ENCODE data around the gene VWDE.

VWDE gene

GRCh38 chr7:12391922-12392615 lies 11.6 kb downstream of the VWDE start:
- Histone ChIP-seq H3K4me1 (ENCODE audit: insufficient read depth, poor library complexity, severe bottlenecking) (peaks cover 2% of the 10 kb centered on the region), H3K27ac (ENCODE audit: poor library complexity, severe bottlenecking) (no peak overlapping the region), H3K27me3 (ENCODE audit: insufficient read depth, poor library complexity, severe bottlenecking) (no peaks in the 10 kb centered on the region), H3K4me3 (ENCODE audit: severe bottlenecking) (no peak overlapping the region), H3K9me3 (ENCODE audit: severe bottlenecking) (no peaks in the 10 kb centered on the region), H3K36me3 (ENCODE audit: low read depth) (no peaks in the 10 kb centered on the region)
- TF ChIP-seq CTCF (IDR thresholded peaks at IDR 0.05; ENCODE audit: poor library complexity, severe bottlenecking) = no peak
- DNase-seq (ENCODE audit: low spot score) (no peak), ATAC-seq (ENCODE audit: low read depth) (no peak)

GRCh38 chr7:12389089-12389700 lies 14.5 kb downstream of the VWDE start:
- no peaks in the 10 kb centered on the region for H3K9me3 ChIP-seq (ENCODE audit: severe bottlenecking)
- H3K27me3 ChIP-seq (ENCODE audit: insufficient read depth, poor library complexity, severe bottlenecking) = no peaks in the 10 kb centered on the region
- DNase-seq (ENCODE audit: low spot score) (no peak), ATAC-seq (ENCODE audit: low read depth) (peak; percentile 64; the same call in 1 of the 3 replicates)
- TF ChIP-seq CTCF (IDR thresholded peaks at IDR 0.05; ENCODE audit: poor library complexity, severe bottlenecking) = peak; percentile 90
- peaks cover 2% of the 10 kb centered on the region for H3K4me1 ChIP-seq (ENCODE audit: insufficient read depth, poor library complexity, severe bottlenecking)
- no peak overlapping the region for H3K4me3 ChIP-seq (ENCODE audit: severe bottlenecking)
- peaks cover 3% of the 10 kb centered on the region; the same call in 1 of the 2 replicates for H3K36me3 ChIP-seq (ENCODE audit: low read depth)
- H3K27ac ChIP-seq (ENCODE audit: poor library complexity, severe bottlenecking) = no peak overlapping the region

GRCh38 chr7:12386313-12386740 lies 17.3 kb downstream of the VWDE start:
- no peak for DNase-seq (ENCODE audit: low spot score)
- Histone ChIP-seq H3K27me3 (ENCODE audit: insufficient read depth, poor library complexity, severe bottlenecking) (no peaks in the 10 kb centered on the region), H3K4me1 (ENCODE audit: insufficient read depth, poor library complexity, severe bottlenecking) (peaks cover 2% of the 10 kb centered on the region), H3K27ac (ENCODE audit: poor library complexity, severe bottlenecking) (no peak overlapping the region), H3K36me3 (ENCODE audit: low read depth) (peaks cover 6% of the 10 kb centered on the region; the same call in 1 of the 2 replicates), H3K9me3 (ENCODE audit: severe bottlenecking) (no peaks in the 10 kb centered on the region), H3K4me3 (ENCODE audit: severe bottlenecking) (no peak overlapping the region)
- ATAC-seq (ENCODE audit: low read depth) = no peak
- TF ChIP-seq CTCF (IDR thresholded peaks at IDR 0.05; ENCODE audit: poor library complexity, severe bottlenecking) = no peak

- no peak overlapping the region for H3K27ac ChIP-seq (ENCODE audit: poor library complexity, severe bottlenecking)
- DNase-seq (ENCODE audit: low spot score) = no peak
- no peak for TF ChIP-seq CTCF (IDR thresholded peaks at IDR 0.05; ENCODE audit: poor library complexity, severe bottlenecking)
These were observed 18.3 kb downstream of the VWDE start for GRCh38 chr7:12385364-12385786.

GRCh38 chr7:12383377-12383776 lies 20.3 kb downstream of the VWDE start:
- no peak overlapping the region for H3K27ac ChIP-seq (ENCODE audit: poor library complexity, severe bottlenecking)
- no peaks in the 10 kb centered on the region for H3K27me3 ChIP-seq (ENCODE audit: insufficient read depth, poor library complexity, severe bottlenecking)
- H3K36me3 ChIP-seq (ENCODE audit: low read depth) = peaks cover 6% of the 10 kb centered on the region; the same call in 1 of the 2 replicates
- no peak for ATAC-seq (ENCODE audit: low read depth)
- no peak overlapping the region for H3K4me3 ChIP-seq (ENCODE audit: severe bottlenecking)
- no peaks in the 10 kb centered on the region for H3K9me3 ChIP-seq (ENCODE audit: severe bottlenecking)
- TF ChIP-seq CTCF (IDR thresholded peaks at IDR 0.05; ENCODE audit: poor library complexity, severe bottlenecking) = no peak
- no peak for DNase-seq (ENCODE audit: low spot score)
- no peaks in the 10 kb centered on the region for H3K4me1 ChIP-seq (ENCODE audit: insufficient read depth, poor library complexity, severe bottlenecking)

More at GRCh38 chr7:12385364-12385786, 18.3 kb downstream of the VWDE start:
- Histone ChIP-seq H3K4me3 (ENCODE audit: severe bottlenecking) (no peak overlapping the region), H3K9me3 (ENCODE audit: severe bottlenecking) (no peaks in the 10 kb centered on the region), H3K36me3 (ENCODE audit: low read depth) (peaks cover 6% of the 10 kb centered on the region; the same call in 1 of the 2 replicates), H3K4me1 (ENCODE audit: insufficient read depth, poor library complexity, severe bottlenecking) (no peaks in the 10 kb centered on the region), H3K27me3 (ENCODE audit: insufficient read depth, poor library complexity, severe bottlenecking) (no peaks in the 10 kb centered on the region)
- ATAC-seq (ENCODE audit: low read depth) = no peak

Measured in RWPE2 (cell line).